ENCODE data around the gene TMOD2.
"Not testable (repeated sequence)": the region's sequence is repeated elsewhere in the genome, so short reads cannot be mapped to it uniquely, and the experiment has no call there.

DNA sequence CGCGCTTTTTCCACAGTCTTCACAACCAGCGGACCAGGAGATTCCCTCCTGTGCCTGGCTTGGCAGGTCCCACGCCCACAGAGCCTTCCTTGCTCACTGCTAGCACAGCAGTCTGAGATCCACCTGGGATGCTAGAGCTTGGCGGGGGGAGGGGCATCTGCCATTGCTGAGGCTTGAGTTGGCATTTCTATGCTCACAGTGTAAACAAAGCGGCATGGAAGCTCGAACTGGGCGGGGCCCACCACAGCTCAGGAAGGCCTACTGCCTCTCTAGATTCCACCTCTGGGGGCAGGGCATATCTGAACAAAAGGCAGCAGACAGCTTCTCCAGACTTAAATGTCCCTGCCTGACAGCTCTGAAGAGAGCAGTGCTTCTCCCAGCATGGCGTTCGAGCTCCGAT, 35.7 kb downstream of the TMOD2 start:
- TF ChIP-seq EZH2phosphoT487 (IDR thresholded peaks at IDR 0.05; ENCODE audit: insufficient read depth, low read depth); EZH2 (IDR thresholded peaks at IDR 0.05; ENCODE audit: insufficient read depth, poor library complexity, severe bottlenecking): not testable (repeated sequence)
